ENCODE results near the gene CRTC1.

- TF ChIP-seq EZH2 (IDR thresholded peaks at IDR 0.05; ENCODE audit: insufficient read depth, poor library complexity, severe bottlenecking) (no peak), EZH2phosphoT487 (IDR thresholded peaks at IDR 0.05; ENCODE audit: insufficient read depth, low read depth) (no peak)
Observed at GRCh38 chr19:18759304-18759994, 76.0 kb downstream of the CRTC1 start.
